ENCODE results near the gene RARG. TPM values are rescaled to one million over a fixed set of nuclear protein-coding genes. Genes with fewer than 3 reads are reported as not detected.

RARG gene
- total RNA-seq, result 37.7 and 49.9 TPM in 2 replicates

GRCh38 chr12:53231921-53232645, at the start of gene RARG:
RARG (minus strand) TSS chr12:53232209; CDS start chr12:53227545, 4,664 bp downstream.

GRCh38 chr12:53267999-53268629, 36.1 kb upstream of the RARG start, which contains the start of gene ESPL1:
ESPL1 (plus strand) TSS chr12:53268299; CDS start chr12:53268767, 468 bp downstream.

GRCh38 chr12:53207042-53207441, 25.0 kb downstream of the RARG start, which contains the start of gene ITGB7:
ITGB7 (minus strand) TSS chr12:53207251; CDS start chr12:53200443, 6,808 bp downstream.

GRCh38 chr12:53180220-53180930, 51.6 kb downstream of the RARG start, which contains the start of the genes CSAD and ZNF740:
CSAD (minus strand) TSS chr12:53180925; CDS start chr12:53173470, 7,455 bp downstream.
ZNF740 (plus strand) TSS chr12:53180722; CDS start chr12:53181984, 1,262 bp downstream.

Other genes with a start within 250 kb of the RARG start
- gene EIF4B, start 225.8 kb downstream of the RARG start, total RNA-seq, result 422 and 508 TPM in 2 replicates
- gene TNS2, start 182.1 kb downstream of the RARG start, total RNA-seq, result 80.5 and 88.8 TPM in 2 replicates
- gene SPRYD3, start 152.8 kb downstream of the RARG start, total RNA-seq, result 28.5 and 44.1 TPM in 2 replicates
- 1,168 and 1,628 TPM in 2 replicates for gene IGFBP6, start 134.5 kb downstream of the RARG start, total RNA-seq
- gene SOAT2, start 128.7 kb downstream of the RARG start, total RNA-seq, result 0.18 and 0.29 TPM in 2 replicates
- 6.3 and 6.6 TPM in 2 replicates for gene ZNF740, start 51.5 kb downstream of the RARG start, total RNA-seq
- 3.5 and 6.6 TPM in 2 replicates for gene CSAD, start 51.3 kb downstream of the RARG start, total RNA-seq
- gene ITGB7, start 25.0 kb downstream of the RARG start, total RNA-seq, result 0.71 TPM in 1 of 2 replicates, not detected in the other
- gene ESPL1, start 36.1 kb upstream of the RARG start, total RNA-seq, result 7.2 and 8.2 TPM in 2 replicates
- 498 and 536 TPM in 2 replicates for gene PFDN5, start 63.3 kb upstream of the RARG start, total RNA-seq
- 106 and 127 TPM in 2 replicates for gene MYG1, start 67.5 kb upstream of the RARG start, total RNA-seq
- gene AAAS, start 89.4 kb upstream of the RARG start, total RNA-seq, result 75.5 and 86.8 TPM in 2 replicates
- not detected in 2 replicates for gene SP7, start 104.1 kb upstream of the RARG start, total RNA-seq
- 42.7 and 46.1 TPM in 2 replicates for gene SP1, start 148.0 kb upstream of the RARG start, total RNA-seq
- not detected in 2 replicates for gene AMHR2, start 191.6 kb upstream of the RARG start, total RNA-seq
- 109 and 110 TPM in 2 replicates for gene PRR13, start 209.5 kb upstream of the RARG start, total RNA-seq
- 172 and 186 TPM in 2 replicates for gene PCBP2, start 219.9 kb upstream of the RARG start, total RNA-seq